ENCODE data around the gene AGPAT2. TPM values are rescaled to one million over a fixed set of nuclear protein-coding genes. Genes with fewer than 3 reads are reported as not detected.

AGPAT2 gene
- total RNA-seq, 1 experiment from 2014 or later: 77.9 TPM

GRCh38 chr9:136667940-136668760 lies 19.1 kb downstream of the AGPAT2 start:
- no peak overlapping the region for H3K4me3 ChIP-seq (ENCODE audit: low read depth in 2 of 2, low read length in 2 of 2)
- in situ Hi-C loops (cut with HindIII; ENCODE audit: low pct_unique_long_range_greater_than_20kb, low sequenced_read_pairs) (no loop called here), intact Hi-C loops (cut with micrococcal nuclease; ENCODE audit: unreplicated experiment) (no loop called here)
- H3K27ac ChIP-seq (ENCODE audit: low read length): peak overlapping the region; percentile 54; the same call in 1 of the 2 replicates
- POLR2A ChIA-PET: no interaction called here
- H3K27me3 ChIP-seq (ENCODE audit: control insufficient read depth, insufficient read depth, low read length): no peaks in the 10 kb centered on the region
- H3K36me3 ChIP-seq (ENCODE audit: control insufficient read depth, insufficient read depth, low read length): no peaks in the 10 kb centered on the region
- peak; percentile 31; the same call in 1 of the 2 replicates for ATAC-seq
- TF ChIP-seq REST (IDR thresholded peaks at IDR 0.05; ENCODE audit: insufficient read depth in 1 of 2, low read depth in 2 of 2, low read length in 1 of 2) (0 out of 4 replicates have a peak, but pooled peaks of 1 of the 2 experiments have one; percentile 3), TCF7L2 (IDR thresholded peaks at IDR 0.05; ENCODE audit: low read depth, low read length) (no peak), CTCF (IDR thresholded peaks at IDR 0.05) (peak; percentile 55), POLR2AphosphoS5 (IDR thresholded peaks at IDR 0.05; ENCODE audit: low read depth, low read length) (peak; percentile 18; the same call in 1 of the 2 replicates), SIN3A (IDR thresholded peaks at IDR 0.05; ENCODE audit: borderline replicate concordance, insufficient read depth, low read depth, low read length) (no peak)
- DNase-seq (ENCODE audit: low read depth, low spot score): no peak
- H3K9me3 ChIP-seq (ENCODE audit: control insufficient read depth, insufficient read depth, low read depth, low read length): no peaks in the 10 kb centered on the region
- BruUV-seq (replicated peaks): no TSS peak
- CTCF ChIA-PET: interaction anchor here (0.8 kb wide), 1 partner anchor 25 kb away, joined by 3 read pairs; no protein-coding TSS in a partner anchor
- peaks cover 51% of the 10 kb centered on the region for H3K4me1 ChIP-seq (ENCODE audit: control insufficient read depth, insufficient read depth, low read length)

- H3K36me3 ChIP-seq (ENCODE audit: control insufficient read depth, insufficient read depth, low read length): no peaks in the 10 kb centered on the region
- no peak for TF ChIP-seq REST (IDR thresholded peaks at IDR 0.05; ENCODE audit: insufficient read depth in 1 of 2, low read depth in 2 of 2, low read length in 1 of 2)
- no peak for TF ChIP-seq TCF7L2 (IDR thresholded peaks at IDR 0.05; ENCODE audit: low read depth, low read length)
- no peak for TF ChIP-seq CTCF (IDR thresholded peaks at IDR 0.05)
- TF ChIP-seq SIN3A (IDR thresholded peaks at IDR 0.05; ENCODE audit: borderline replicate concordance, insufficient read depth, low read depth, low read length): no peak
- no peak for TF ChIP-seq POLR2AphosphoS5 (IDR thresholded peaks at IDR 0.05; ENCODE audit: low read depth, low read length)
- no TSS peak for BruUV-seq (replicated peaks)
- intact Hi-C loops (cut with micrococcal nuclease; ENCODE audit: unreplicated experiment) (no loop called here), in situ Hi-C loops (cut with HindIII; ENCODE audit: low pct_unique_long_range_greater_than_20kb, low sequenced_read_pairs) (no loop called here)
- H3K27me3 ChIP-seq (ENCODE audit: control insufficient read depth, insufficient read depth, low read length): no peaks in the 10 kb centered on the region
- CTCF ChIA-PET: interaction anchor here (0.8 kb wide), 1 partner anchor 26 kb away, joined by 3 read pairs; no protein-coding TSS in a partner anchor
- peaks cover 45% of the 10 kb centered on the region for H3K4me1 ChIP-seq (ENCODE audit: control insufficient read depth, insufficient read depth, low read length)
- H3K9me3 ChIP-seq (ENCODE audit: control insufficient read depth, insufficient read depth, low read depth, low read length): no peaks in the 10 kb centered on the region
- DNase-seq (ENCODE audit: low read depth, low spot score): no peak
- ATAC-seq: no peak
- peak overlapping the region in 1 of 2 experiments; percentile 34; a peak in 2 of 4 replicates for H3K4me3 ChIP-seq (ENCODE audit: low read depth in 2 of 2, low read length in 2 of 2)
- H3K27ac ChIP-seq (ENCODE audit: low read length): no peak overlapping the region
- POLR2A ChIA-PET: no interaction called here
Observed at GRCh38 chr9:136667214-136667939, 19.9 kb downstream of the AGPAT2 start.
